Activated T-cell treated with anti-CD3 and anti-CD28 coated beads, Interleukin-2, amount 50 U/mL, for 72 hours (primary cell): ENCODE results near the gene BCHE. TPM values are rescaled to one million over a fixed set of nuclear protein-coding genes. Genes with fewer than 3 reads are reported as not detected.
"Not testable (repeated sequence)": the region's sequence is repeated elsewhere in the genome, so short reads cannot be mapped to it uniquely, and the experiment has no call there.

ENCODE experiments used
- ATAC-seq, 2 donors: fragments of 150-1000 bp; cut with Tn5 transposase; replicated peaks in 1 of 2; 2 replicates each; pipeline ENCODE4 v1.10.0; 2021; ENCODE audit warnings: moderate library complexity in 2 of 2, mild to moderate bottlenecking in 1 of 2
- DNase-seq, 2 donors: peaks; one replicate each; pipeline ENCODE4 v3.0.0; 2021 to 2022; ENCODE audit warnings: mixed read lengths in 1 of 2
- H3K27ac Mint-ChIP-seq: one replicate; pipeline ENCODE4 v1.8.0; 2022; ENCODE audit warnings: mild to moderate bottlenecking, moderate library complexity, mixed read lengths
- H3K27me3 Mint-ChIP-seq: one replicate; pipeline ENCODE4 v1.8.0; 2022; ENCODE audit warnings: low read depth, mixed read lengths
- H3K36me3 Mint-ChIP-seq, 2 donors: one replicate each; pipeline ENCODE4 v1.8.0; 2022; ENCODE audit warnings: mixed read lengths in 2 of 2, mild to moderate bottlenecking in 1 of 2; ENCODE audit not compliant: insufficient read depth in 2 of 2
- H3K4me1 Mint-ChIP-seq: one replicate; pipeline ENCODE4 v1.8.0; 2022; ENCODE audit warnings: low read depth, mixed read lengths
- H3K4me3 Mint-ChIP-seq, 2 donors: one replicate each; pipeline ENCODE4 v1.8.0; 2022; ENCODE audit warnings: mild to moderate bottlenecking in 2 of 2, mixed read lengths in 2 of 2, moderate library complexity in 2 of 2
- H3K9me3 Mint-ChIP-seq, 2 donors: one replicate each; pipeline ENCODE4 v1.8.0; 2022; ENCODE audit warnings: mixed read lengths in 2 of 2
- total RNA-seq, 2 donors: library from RNA; stranded (reverse); gene quantifications; one replicate each; pipeline ENCODE4 v1.2.3, GENCODE V29; 2022

BCHE gene
- total RNA-seq, 2 donors from 2014 or later: not detected

GRCh38 chr3:165846056-165846455, 8.8 kb upstream of the BCHE start:
- DNase-seq (no peak), ATAC-seq (no peak)
- no peak overlapping the region for H3K27ac Mint-ChIP-seq
- H3K9me3 Mint-ChIP-seq: peaks cover 0 to 4% of the 10 kb centered on the region in 2 donors
- no peak overlapping the region for H3K4me3 Mint-ChIP-seq
- H3K4me1 Mint-ChIP-seq: no peaks in the 10 kb centered on the region
- no peaks in the 10 kb centered on the region for H3K36me3 Mint-ChIP-seq
- H3K27me3 Mint-ChIP-seq: no peaks in the 10 kb centered on the region

- no peaks in the 10 kb centered on the region for H3K4me1 Mint-ChIP-seq
- no peak for DNase-seq
- ATAC-seq: no peak
- no peaks in the 10 kb centered on the region for H3K27me3 Mint-ChIP-seq
- no peak overlapping the region for H3K27ac Mint-ChIP-seq
- H3K36me3 Mint-ChIP-seq: no peaks in the 10 kb centered on the region
- H3K9me3 Mint-ChIP-seq: peaks cover 0 to 4% of the 10 kb centered on the region in 2 donors
- no peak overlapping the region for H3K4me3 Mint-ChIP-seq
Measured at GRCh38 chr3:165839296-165840076, 2.3 kb upstream of the BCHE start.

GRCh38 chr3:165837801-165838200, 578 bp upstream of the BCHE start:
- Mint-ChIP-seq H3K4me1 (no peaks in the 10 kb centered on the region), H3K9me3 (peaks cover 0 to 4% of the 10 kb centered on the region in 2 donors), H3K36me3 (no peaks in the 10 kb centered on the region), H3K27me3 (no peaks in the 10 kb centered on the region), H3K27ac (no peak overlapping the region), H3K4me3 (no peak overlapping the region)
- DNase-seq: no peak
- ATAC-seq: no peak

GRCh38 chr3:165835431-165835830, 1.8 kb downstream of the BCHE start:
- Mint-ChIP-seq H3K4me1 (no peaks in the 10 kb centered on the region), H3K36me3 (no peaks in the 10 kb centered on the region), H3K9me3 (peaks cover 0 to 2% of the 10 kb centered on the region in 2 donors), H3K27ac (no peak overlapping the region), H3K4me3 (no peak overlapping the region), H3K27me3 (no peaks in the 10 kb centered on the region)
- no peak for ATAC-seq
- DNase-seq: no peak

- Mint-ChIP-seq H3K27me3 (no peaks in the 10 kb centered on the region), H3K27ac (no peak overlapping the region), H3K9me3 (peaks cover 0 to 4% of the 10 kb centered on the region in 2 donors), H3K4me3 (no peak overlapping the region), H3K36me3 (no peaks in the 10 kb centered on the region), H3K4me1 (no peaks in the 10 kb centered on the region)
- DNase-seq: no peak
- no peak for ATAC-seq
Measured at GRCh38 chr3:165830746-165831145, 6.5 kb downstream of the BCHE start.

- peaks cover 0 to 4% of the 10 kb centered on the region in 2 donors for H3K9me3 Mint-ChIP-seq
- no peaks in the 10 kb centered on the region for H3K4me1 Mint-ChIP-seq
- DNase-seq: no peak
- no peak for ATAC-seq
- H3K36me3 Mint-ChIP-seq: no peaks in the 10 kb centered on the region
- no peak overlapping the region for H3K4me3 Mint-ChIP-seq
- no peaks in the 10 kb centered on the region for H3K27me3 Mint-ChIP-seq
- no peak overlapping the region for H3K27ac Mint-ChIP-seq
Measured at GRCh38 chr3:165827883-165828282, 9.3 kb downstream of the BCHE start.

- Mint-ChIP-seq H3K4me1 (no peaks in the 10 kb centered on the region), H3K4me3 (no peak overlapping the region), H3K27me3 (no peaks in the 10 kb centered on the region), H3K9me3 (peaks cover 0 to 4% of the 10 kb centered on the region in 2 donors), H3K27ac (no peak overlapping the region), H3K36me3 (no peaks in the 10 kb centered on the region)
- no peak for ATAC-seq
- no peak for DNase-seq
Measured at GRCh38 chr3:165827233-165827632, 10.0 kb downstream of the BCHE start.

- H3K36me3 Mint-ChIP-seq: no peaks in the 10 kb centered on the region
- no peaks in the 10 kb centered on the region for H3K4me1 Mint-ChIP-seq
- no peak for ATAC-seq
- H3K27me3 Mint-ChIP-seq: no peaks in the 10 kb centered on the region
- no peak overlapping the region for H3K27ac Mint-ChIP-seq
- peaks cover 4 to 6% of the 10 kb centered on the region in 2 donors for H3K9me3 Mint-ChIP-seq
- no peak overlapping the region for H3K4me3 Mint-ChIP-seq
- DNase-seq: no peak
Measured at GRCh38 chr3:165820671-165821123, 16.5 kb downstream of the BCHE start.

- no peak for DNase-seq
- no peak overlapping the region for H3K4me3 Mint-ChIP-seq
- H3K36me3 Mint-ChIP-seq: no peaks in the 10 kb centered on the region
- H3K27me3 Mint-ChIP-seq: no peaks in the 10 kb centered on the region
- no peaks in the 10 kb centered on the region for H3K4me1 Mint-ChIP-seq
- H3K27ac Mint-ChIP-seq: no peak overlapping the region
- no peak for ATAC-seq
- peaks cover 4 to 6% of the 10 kb centered on the region in 2 donors for H3K9me3 Mint-ChIP-seq
Measured at GRCh38 chr3:165817160-165817709, 20.0 kb downstream of the BCHE start.

- H3K27me3 Mint-ChIP-seq: no peaks in the 10 kb centered on the region
- DNase-seq (no peak), ATAC-seq (no peak)
- H3K4me3 Mint-ChIP-seq: no peak overlapping the region
- H3K36me3 Mint-ChIP-seq: no peaks in the 10 kb centered on the region
- H3K27ac Mint-ChIP-seq: no peak overlapping the region
- H3K4me1 Mint-ChIP-seq: no peaks in the 10 kb centered on the region
- peaks cover 4 to 6% of the 10 kb centered on the region in 2 donors for H3K9me3 Mint-ChIP-seq
Measured at GRCh38 chr3:165816209-165816608, 21.0 kb downstream of the BCHE start.

- H3K4me1 Mint-ChIP-seq: no peaks in the 10 kb centered on the region
- H3K4me3 Mint-ChIP-seq: no peak overlapping the region
- DNase-seq (no peak), ATAC-seq (no peak)
- no peaks in the 10 kb centered on the region for H3K36me3 Mint-ChIP-seq
- no peak overlapping the region for H3K27ac Mint-ChIP-seq
- H3K9me3 Mint-ChIP-seq: peaks cover 4 to 6% of the 10 kb centered on the region in 2 donors
- no peaks in the 10 kb centered on the region for H3K27me3 Mint-ChIP-seq
Measured at GRCh38 chr3:165815682-165816081, 21.5 kb downstream of the BCHE start.

- Mint-ChIP-seq H3K36me3 (no peaks in the 10 kb centered on the region), H3K4me3 (no peak overlapping the region), H3K4me1 (no peaks in the 10 kb centered on the region), H3K9me3 (peaks cover 4 to 6% of the 10 kb centered on the region in 2 donors), H3K27me3 (no peaks in the 10 kb centered on the region), H3K27ac (no peak overlapping the region)
- no peak for ATAC-seq
- DNase-seq: no peak
Measured at GRCh38 chr3:165814380-165814779, 22.8 kb downstream of the BCHE start.

- not testable (repeated sequence) for H3K36me3 Mint-ChIP-seq, ATAC-seq, H3K27ac Mint-ChIP-seq, H3K4me3 Mint-ChIP-seq, H3K9me3 Mint-ChIP-seq, H3K4me1 Mint-ChIP-seq, H3K27me3 Mint-ChIP-seq, DNase-seq
Measured at GRCh38 chr3:165807937-165808336, 29.3 kb downstream of the BCHE start.
